ENCODE data around the gene NTSR1. TPM values are rescaled to one million over a fixed set of nuclear protein-coding genes. Genes with fewer than 3 reads are reported as not detected.
A peak's percentile ranks its signal among the peaks of the same experiment; 100 is the strongest.

The NTSR1 gene
- total and polyA plus RNA-seq, 2 experiments from 2014 or later = not detected

- no peak for DNase-seq
- H3K36me3 ChIP-seq (ENCODE audit: low read depth) = no peaks in the 10 kb centered on the region
- in situ Hi-C loops (cut with MboI) = no loop called here
- no peaks in the 10 kb centered on the region for H3K79me2 ChIP-seq (ENCODE audit: insufficient read depth)
- H3F3A ChIP-seq (ENCODE audit: insufficient read depth) = no peaks in the 10 kb centered on the region
- no peak overlapping the region for H2AFZ ChIP-seq
- no peak overlapping the region for H3K27ac ChIP-seq
- no peaks in the 10 kb centered on the region for H4K20me1 ChIP-seq (ENCODE audit: insufficient read depth)
- H3K9me3 ChIP-seq (ENCODE audit: low read depth) = no peaks in the 10 kb centered on the region
- H3K9me2 ChIP-seq (ENCODE audit: insufficient read depth) = no peaks in the 10 kb centered on the region
- H3K4me2 ChIP-seq (ENCODE audit: unreplicated experiment) = no peak overlapping the region
- H3K27me3 ChIP-seq (replicated peaks; ENCODE audit: insufficient read depth) = peaks cover 27% of the 10 kb centered on the region
- TF ChIP-seq EZH2phosphoT487 (IDR thresholded peaks at IDR 0.05; ENCODE audit: insufficient read depth, low read depth) (no peak), EZH2 (IDR thresholded peaks at IDR 0.05; ENCODE audit: insufficient read depth, poor library complexity, severe bottlenecking) (no peak)
- 25 to 28% methylated on average over 27 of the region's 27 CpGs for WGBS, 2 experiments (ENCODE audit: low coverage in 1 of 2, low lambda C conversion rate in 2 of 2, missing lambda C conversion rate in 2 of 2)
- H3K4me1 ChIP-seq (ENCODE audit: insufficient read depth) = no peaks in the 10 kb centered on the region
- H3K9ac ChIP-seq = no peak overlapping the region
- no peak overlapping the region for H3K4me3 ChIP-seq
Observed at GRCh38 chr20:62685781-62686555, 22.7 kb upstream of the NTSR1 start.

GRCh38 chr20:62686869-62687830 is 21.5 kb upstream of the NTSR1 start:
- no peak overlapping the region for H2AFZ ChIP-seq
- DNase-seq = no peak
- peaks cover 15% of the 10 kb centered on the region for H3K27me3 ChIP-seq (replicated peaks; ENCODE audit: insufficient read depth)
- H3K9me2 ChIP-seq (ENCODE audit: insufficient read depth) = no peaks in the 10 kb centered on the region
- 74 to 84% methylated on average over 24 to 37 of the region's 37 CpGs for WGBS, 2 experiments (ENCODE audit: low coverage in 1 of 2, low lambda C conversion rate in 2 of 2, missing lambda C conversion rate in 2 of 2)
- H3K9ac ChIP-seq = no peak overlapping the region
- H3K4me1 ChIP-seq (ENCODE audit: insufficient read depth) = no peaks in the 10 kb centered on the region
- no peak overlapping the region for H3K27ac ChIP-seq
- H3K9me3 ChIP-seq (ENCODE audit: low read depth) = no peaks in the 10 kb centered on the region
- no peak overlapping the region for H3K4me3 ChIP-seq
- no peaks in the 10 kb centered on the region for H3F3A ChIP-seq (ENCODE audit: insufficient read depth)
- TF ChIP-seq EZH2phosphoT487 (IDR thresholded peaks at IDR 0.05; ENCODE audit: insufficient read depth, low read depth) (no peak), EZH2 (IDR thresholded peaks at IDR 0.05; ENCODE audit: insufficient read depth, poor library complexity, severe bottlenecking) (no peak)
- H3K36me3 ChIP-seq (ENCODE audit: low read depth) = no peaks in the 10 kb centered on the region
- no peaks in the 10 kb centered on the region for H4K20me1 ChIP-seq (ENCODE audit: insufficient read depth)
- in situ Hi-C loops (cut with MboI) = no loop called here
- H3K79me2 ChIP-seq (ENCODE audit: insufficient read depth) = no peaks in the 10 kb centered on the region
- H3K4me2 ChIP-seq (ENCODE audit: unreplicated experiment) = no peak overlapping the region

GRCh38 chr20:62688083-62688482 is 20.6 kb upstream of the NTSR1 start:
- H3K36me3 ChIP-seq (ENCODE audit: low read depth) = no peaks in the 10 kb centered on the region
- in situ Hi-C loops (cut with MboI) = no loop called here
- no peak overlapping the region for H3K9ac ChIP-seq
- no peak overlapping the region for H2AFZ ChIP-seq
- TF ChIP-seq EZH2 (IDR thresholded peaks at IDR 0.05; ENCODE audit: insufficient read depth, poor library complexity, severe bottlenecking) = no peak
- no peak for TF ChIP-seq EZH2phosphoT487 (IDR thresholded peaks at IDR 0.05; ENCODE audit: insufficient read depth, low read depth)
- no peaks in the 10 kb centered on the region for H3K79me2 ChIP-seq (ENCODE audit: insufficient read depth)
- H3K4me1 ChIP-seq (ENCODE audit: insufficient read depth) = no peaks in the 10 kb centered on the region
- H3K4me3 ChIP-seq = no peak overlapping the region
- H3K27me3 ChIP-seq (replicated peaks; ENCODE audit: insufficient read depth) = peaks cover 13% of the 10 kb centered on the region; the same call in 1 of the 2 replicates
- H3K9me2 ChIP-seq (ENCODE audit: insufficient read depth) = no peaks in the 10 kb centered on the region
- WGBS, 2 experiments (ENCODE audit: low coverage in 1 of 2, low lambda C conversion rate in 2 of 2, missing lambda C conversion rate in 2 of 2) = 73 to 75% methylated on average over 10 to 11 of the region's 11 CpGs
- H3K9me3 ChIP-seq (ENCODE audit: low read depth) = no peaks in the 10 kb centered on the region
- no peaks in the 10 kb centered on the region for H4K20me1 ChIP-seq (ENCODE audit: insufficient read depth)
- H3K4me2 ChIP-seq (ENCODE audit: unreplicated experiment) = no peak overlapping the region
- DNase-seq = no peak
- H3F3A ChIP-seq (ENCODE audit: insufficient read depth) = no peaks in the 10 kb centered on the region
- H3K27ac ChIP-seq = no peak overlapping the region

GRCh38 chr20:62688855-62689460 is 19.7 kb upstream of the NTSR1 start:
- in situ Hi-C loops (cut with MboI) = no loop called here
- 77 to 83% methylated on average over 27 to 29 of the region's 29 CpGs for WGBS, 2 experiments (ENCODE audit: low coverage in 1 of 2, low lambda C conversion rate in 2 of 2, missing lambda C conversion rate in 2 of 2)
- DNase-seq = peak; percentile 10

More at GRCh38 chr20:62688855-62689460, 19.7 kb upstream of the NTSR1 start:
- Histone ChIP-seq H3K79me2 (ENCODE audit: insufficient read depth) (no peaks in the 10 kb centered on the region), H4K20me1 (ENCODE audit: insufficient read depth) (no peaks in the 10 kb centered on the region), H2AFZ (no peak overlapping the region), H3K27me3 (replicated peaks; ENCODE audit: insufficient read depth) (peaks cover 14% of the 10 kb centered on the region; the same call in 1 of the 2 replicates), H3K9me3 (ENCODE audit: low read depth) (no peaks in the 10 kb centered on the region), H3K27ac (no peak overlapping the region), H3K9ac (no peak overlapping the region), H3K4me1 (ENCODE audit: insufficient read depth) (no peaks in the 10 kb centered on the region), H3K4me3 (no peak overlapping the region), H3F3A (ENCODE audit: insufficient read depth) (no peaks in the 10 kb centered on the region), H3K9me2 (ENCODE audit: insufficient read depth) (no peaks in the 10 kb centered on the region), H3K36me3 (ENCODE audit: low read depth) (no peaks in the 10 kb centered on the region), H3K4me2 (ENCODE audit: unreplicated experiment) (no peak overlapping the region)
- TF ChIP-seq EZH2phosphoT487 (IDR thresholded peaks at IDR 0.05; ENCODE audit: insufficient read depth, low read depth) = no peak
- TF ChIP-seq EZH2 (IDR thresholded peaks at IDR 0.05; ENCODE audit: insufficient read depth, poor library complexity, severe bottlenecking) = no peak
